Colonic mucosa (tissue), 4 donors: Measurements from ENCODE around the gene DNAJB14. TPM values are rescaled to one million over a fixed set of nuclear protein-coding genes. Genes with fewer than 3 reads are reported as not detected.

Experiments used
- DNase-seq: peaks from one replicate; pipeline ENCODE4 v3.0.0-alpha.2; 2020
- H3K27ac ChIP-seq: fragments of 200-600 bp; one replicate; pipeline ENCODE4 v1.8.0; 2021
- H3K27me3 ChIP-seq: fragments of 200-600 bp; one replicate; pipeline ENCODE4 v1.8.0; 2021
- H3K36me3 ChIP-seq: fragments of 200-600 bp; one replicate; pipeline ENCODE4 v1.8.0; 2021
- H3K4me1 ChIP-seq: fragments of 200-600 bp; one replicate; pipeline ENCODE4 v1.8.0; 2021; ENCODE audit warnings: mild to moderate bottlenecking
- H3K4me3 ChIP-seq: fragments of 200-600 bp; one replicate; pipeline ENCODE4 v1.8.0; 2021
- H3K9ac ChIP-seq, 2 donors: one replicate each; pipeline ENCODE4 v1.7.0; 2013; ENCODE audit warnings: control low read depth in 2 of 2, low read depth in 2 of 2, low read length in 2 of 2
- H3K9me3 ChIP-seq: fragments of 200-600 bp; one replicate; pipeline ENCODE4 v1.8.0; 2021
- CTCF ChIP-seq: fragments of 200-600 bp; IDR thresholded peaks from one replicate; pipeline ENCODE4 v1.8.0; 2022; ENCODE audit warnings: antibody characterized with exemption, mild to moderate bottlenecking
- intact Hi-C: fragments of 100-400 bp; cut with DNase I; formaldehyde crosslinking; loops from one replicate; pipeline ENCODE4 v1.14.1; 2022
- total RNA-seq, 2 donors: library from RNA; stranded (reverse); fragmentation: NEBNext Ultra II Directional in 1 of 2; extraction: Animal tissue kit (Norgen Biotek cat#: 25700) in 1 of 2; gene quantifications; one replicate each; pipeline ENCODE4 v1.2.1, GENCODE V29; 2021
- donor health status: healthy.
- donor health status: DM: no; HTN: no; CAD: no.
- donor health status: DM: no; HTN: no; CAD: no.

Gene DNAJB14
- total RNA-seq, 2 donors from 2014 or later: 41.9 to 57.2 TPM

- H3K36me3 ChIP-seq: peaks cover 5% of the 10 kb centered on the region
- no peak overlapping the region for H3K27ac ChIP-seq
- no peaks in the 10 kb centered on the region for H3K27me3 ChIP-seq
- DNase-seq: no peak
- no peaks in the 10 kb centered on the region for H3K9me3 ChIP-seq
- TF ChIP-seq CTCF: no peak
- no peaks in the 10 kb centered on the region for H3K4me1 ChIP-seq
- H3K9ac ChIP-seq: no peak overlapping the region
- intact Hi-C loops: no loop called here
- H3K4me3 ChIP-seq: no peak overlapping the region
These were observed 71.3 kb downstream of the DNAJB14 start for GRCh38 chr4:99875071-99875470.

GRCh38 chr4:99872570-99872969, 73.8 kb downstream of the DNAJB14 start:
- no peak for TF ChIP-seq CTCF
- no peak for DNase-seq
- no peaks in the 10 kb centered on the region for H3K9me3 ChIP-seq
- intact Hi-C loops: no loop called here
- H3K27ac ChIP-seq: no peak overlapping the region
- H3K9ac ChIP-seq: no peak overlapping the region
- no peaks in the 10 kb centered on the region for H3K36me3 ChIP-seq
- H3K4me3 ChIP-seq: no peak overlapping the region
- H3K27me3 ChIP-seq: no peaks in the 10 kb centered on the region
- H3K4me1 ChIP-seq: no peaks in the 10 kb centered on the region

- no peak overlapping the region for H3K9ac ChIP-seq
- DNase-seq: no peak
- no peaks in the 10 kb centered on the region for H3K4me1 ChIP-seq
- no peak overlapping the region for H3K4me3 ChIP-seq
- H3K27ac ChIP-seq: no peak overlapping the region
- no peaks in the 10 kb centered on the region for H3K9me3 ChIP-seq
- no peak for TF ChIP-seq CTCF
- intact Hi-C loops: no loop called here
- H3K36me3 ChIP-seq: no peaks in the 10 kb centered on the region
- no peaks in the 10 kb centered on the region for H3K27me3 ChIP-seq
These were observed 78.3 kb downstream of the DNAJB14 start for GRCh38 chr4:99868126-99868596.

- H3K9ac ChIP-seq: no peak overlapping the region
- TF ChIP-seq CTCF: no peak
- no peaks in the 10 kb centered on the region for H3K4me1 ChIP-seq
- H3K9me3 ChIP-seq: no peaks in the 10 kb centered on the region
- no peaks in the 10 kb centered on the region for H3K36me3 ChIP-seq
- no peak for DNase-seq
- intact Hi-C loops: no loop called here
- no peaks in the 10 kb centered on the region for H3K27me3 ChIP-seq
- H3K4me3 ChIP-seq: no peak overlapping the region
- no peak overlapping the region for H3K27ac ChIP-seq
These were observed 82.6 kb downstream of the DNAJB14 start for GRCh38 chr4:99863804-99864203.

- no peak overlapping the region for H3K4me3 ChIP-seq
- no peaks in the 10 kb centered on the region for H3K9me3 ChIP-seq
- intact Hi-C loops: no loop called here
- H3K27me3 ChIP-seq: no peaks in the 10 kb centered on the region
- no peak overlapping the region for H3K9ac ChIP-seq
- no peaks in the 10 kb centered on the region for H3K4me1 ChIP-seq
- DNase-seq: no peak
- no peak overlapping the region for H3K27ac ChIP-seq
- TF ChIP-seq CTCF: no peak
- H3K36me3 ChIP-seq: no peaks in the 10 kb centered on the region
These were observed 85.1 kb downstream of the DNAJB14 start for GRCh38 chr4:99861120-99861905.
